LNCAP (cell line): ENCODE data around the gene CHCHD3.

Source experiments
- TF ChIP-seq, protein P1 (sequence below): fragments of 450-650 bp; IDR thresholded peaks from 2 replicates; pipeline ENCODE4 v1.5.1; 2017; ENCODE audit warnings: mild to moderate bottlenecking

CHCHD3 gene

DNA sequence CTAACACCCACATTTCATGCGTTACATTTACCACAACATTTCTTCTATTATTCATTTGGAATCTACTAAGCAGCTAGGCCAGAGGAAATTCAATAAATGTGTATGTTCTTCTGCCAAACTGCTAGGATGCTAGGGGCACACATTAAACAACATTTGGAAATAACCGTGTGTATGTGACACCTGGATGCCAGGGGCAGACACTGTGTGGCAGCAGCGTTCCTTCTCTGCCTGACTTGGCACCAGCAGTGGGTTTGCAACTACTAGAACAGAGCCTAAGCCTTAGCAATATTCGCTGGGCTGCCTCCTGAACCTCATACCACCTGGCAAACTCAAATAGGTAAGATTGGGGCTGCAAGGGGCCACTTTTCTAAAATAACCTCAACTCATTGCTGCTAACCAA, 182.1 kb downstream of the CHCHD3 start:
- TF ChIP-seq, protein P1, sequence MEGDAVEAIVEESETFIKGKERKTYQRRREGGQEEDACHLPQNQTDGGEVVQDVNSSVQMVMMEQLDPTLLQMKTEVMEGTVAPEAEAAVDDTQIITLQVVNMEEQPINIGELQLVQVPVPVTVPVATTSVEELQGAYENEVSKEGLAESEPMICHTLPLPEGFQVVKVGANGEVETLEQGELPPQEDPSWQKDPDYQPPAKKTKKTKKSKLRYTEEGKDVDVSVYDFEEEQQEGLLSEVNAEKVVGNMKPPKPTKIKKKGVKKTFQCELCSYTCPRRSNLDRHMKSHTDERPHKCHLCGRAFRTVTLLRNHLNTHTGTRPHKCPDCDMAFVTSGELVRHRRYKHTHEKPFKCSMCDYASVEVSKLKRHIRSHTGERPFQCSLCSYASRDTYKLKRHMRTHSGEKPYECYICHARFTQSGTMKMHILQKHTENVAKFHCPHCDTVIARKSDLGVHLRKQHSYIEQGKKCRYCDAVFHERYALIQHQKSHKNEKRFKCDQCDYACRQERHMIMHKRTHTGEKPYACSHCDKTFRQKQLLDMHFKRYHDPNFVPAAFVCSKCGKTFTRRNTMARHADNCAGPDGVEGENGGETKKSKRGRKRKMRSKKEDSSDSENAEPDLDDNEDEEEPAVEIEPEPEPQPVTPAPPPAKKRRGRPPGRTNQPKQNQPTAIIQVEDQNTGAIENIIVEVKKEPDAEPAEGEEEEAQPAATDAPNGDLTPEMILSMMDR, result peak; percentile 52

DNA sequence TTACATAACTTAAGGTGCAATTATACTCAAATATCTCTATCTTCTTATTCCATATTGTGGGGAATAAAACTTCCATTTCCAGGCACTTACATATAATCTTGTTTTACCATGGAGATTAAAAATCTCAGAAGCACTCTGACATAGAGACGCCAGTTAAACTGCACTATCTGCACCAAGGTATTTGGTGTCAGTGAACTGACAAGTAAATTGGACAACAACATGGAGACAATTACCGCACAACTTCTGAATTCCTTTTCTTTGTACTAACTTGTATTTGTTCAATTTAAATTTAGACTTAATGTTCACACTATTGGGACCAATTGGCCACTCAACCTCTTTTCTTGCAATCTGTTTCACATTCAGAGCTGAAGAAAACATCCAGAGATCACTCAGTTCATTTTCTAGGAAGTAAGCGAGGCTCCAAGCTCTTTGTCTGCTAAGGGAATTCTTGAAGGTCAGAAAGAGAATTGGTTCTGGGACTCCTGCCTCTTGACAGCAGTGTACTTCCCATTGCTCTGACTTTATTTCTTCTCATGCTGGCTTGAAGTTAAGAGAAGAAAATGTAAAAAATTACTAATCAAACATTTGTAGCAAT, 184.7 kb downstream of the CHCHD3 start:
- TF ChIP-seq, protein P1, result no peak

DNA sequence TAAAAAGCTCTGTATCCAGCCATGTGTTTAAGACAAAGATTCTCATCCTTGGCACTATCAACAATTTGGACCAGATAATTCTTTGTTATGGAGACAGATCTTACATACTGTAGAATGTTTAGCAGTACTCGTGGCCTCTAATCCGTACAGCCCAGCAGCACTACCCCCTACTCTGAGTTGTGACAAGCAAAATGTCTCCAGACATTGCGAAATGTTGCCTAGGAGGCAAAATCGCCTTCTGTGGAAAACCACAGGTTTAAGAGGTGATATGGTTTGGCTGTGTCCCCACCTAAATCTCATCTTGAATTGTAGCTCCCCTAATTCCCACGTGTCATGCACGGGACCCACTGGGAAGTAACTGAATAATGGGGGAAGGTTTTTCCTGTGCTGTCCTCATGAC, 186.7 kb downstream of the CHCHD3 start:
- TF ChIP-seq, protein P1, result no peak

DNA sequence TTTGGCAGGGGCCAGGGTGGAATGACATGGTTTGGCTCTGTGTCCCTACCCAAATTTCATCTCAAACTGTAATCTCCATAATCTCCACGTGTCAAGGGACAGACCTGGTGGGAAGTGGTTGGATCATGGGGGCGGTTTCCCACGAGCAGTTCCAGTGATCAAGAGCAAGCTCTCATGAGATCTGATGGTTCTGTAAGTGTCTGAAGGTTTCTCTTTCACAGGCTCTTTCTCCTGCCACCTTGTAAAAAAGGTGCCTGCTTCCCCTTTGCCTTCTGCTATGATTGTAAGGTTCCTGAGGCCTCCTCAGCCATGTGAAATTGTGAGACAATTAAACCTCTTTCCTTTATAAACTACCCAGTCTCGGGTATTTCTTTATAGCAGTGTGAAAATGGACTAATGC, 188.3 kb downstream of the CHCHD3 start:
- TF ChIP-seq, protein P1, result no peak

DNA sequence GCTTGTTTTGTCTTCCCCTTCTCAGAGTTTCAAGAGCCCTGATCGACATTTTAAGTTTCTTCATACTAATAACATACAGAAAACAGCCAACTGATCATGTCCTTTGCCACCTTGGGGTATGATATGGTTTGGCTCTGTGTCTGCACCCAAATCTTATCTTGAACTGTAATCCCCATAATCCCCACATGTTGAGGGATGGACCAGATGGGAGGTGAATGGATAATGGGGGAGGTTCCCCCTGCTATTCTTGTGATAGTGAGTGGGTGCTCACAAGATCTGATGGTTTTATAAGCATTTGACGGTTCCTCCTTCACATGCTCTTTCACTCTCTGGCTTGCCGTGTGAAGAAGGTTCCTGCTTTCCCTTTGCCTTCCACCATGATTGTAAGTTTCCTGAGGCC, 190.3 kb downstream of the CHCHD3 start:
- TF ChIP-seq, protein P1, result no peak

DNA sequence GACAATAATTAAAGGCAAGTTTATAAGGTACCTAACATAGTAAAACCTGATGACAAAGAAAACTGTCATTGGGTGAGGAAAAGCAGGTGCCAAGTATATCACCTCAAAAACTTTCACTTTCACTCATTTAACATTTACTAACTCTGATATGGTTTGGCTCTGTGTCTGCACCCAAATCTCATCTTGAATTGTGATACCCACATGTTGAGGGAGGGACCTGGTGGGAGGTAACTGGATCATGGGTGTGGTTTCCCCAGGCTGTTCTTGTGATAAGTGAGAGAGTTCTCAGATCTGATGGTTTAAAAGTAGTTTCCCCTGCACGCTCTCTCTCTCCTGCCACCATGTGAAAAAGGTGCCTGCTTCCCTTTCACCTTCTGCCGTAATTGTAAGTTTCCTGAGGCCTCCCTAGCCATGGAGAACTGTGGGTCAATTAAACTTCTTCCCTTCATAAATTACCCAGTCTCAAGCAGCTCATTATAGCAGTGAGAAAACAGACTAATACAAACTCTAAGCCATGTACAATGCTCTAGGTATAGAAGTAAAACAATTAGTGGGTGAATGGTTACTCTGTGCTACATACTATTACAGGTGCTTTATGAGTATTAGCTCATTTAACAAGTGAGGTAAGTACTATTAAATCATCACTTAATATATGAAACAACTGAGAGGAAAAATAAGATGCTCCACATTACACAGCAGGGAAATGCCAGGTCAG, 199.0 kb downstream of the CHCHD3 start:
- TF ChIP-seq, protein P1, result no peak

DNA sequence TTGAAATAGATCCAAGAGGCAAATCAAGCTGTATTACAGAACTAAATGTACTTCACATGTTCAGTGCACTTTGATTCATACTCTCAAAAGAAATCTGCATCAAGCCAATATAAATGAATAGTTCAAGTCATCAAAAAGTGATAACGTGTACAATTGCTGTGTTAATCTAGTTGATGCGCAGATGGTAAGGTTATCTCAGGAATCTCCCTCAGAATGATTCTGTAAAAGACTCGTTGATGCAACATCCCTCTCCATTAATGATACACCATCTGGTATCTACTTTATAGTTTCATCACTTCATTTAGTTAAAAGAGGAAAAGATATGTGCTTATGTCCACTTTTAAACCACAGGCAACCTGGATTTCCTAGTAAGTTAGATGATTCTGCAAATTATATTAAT, 200.6 kb downstream of the CHCHD3 start:
- TF ChIP-seq, protein P1, result no peak
